Ectodermal cell (in vitro differentiated cells): ENCODE measurements around the gene TBC1D22A.

Experiments used
- H3K27ac ChIP-seq: 2 replicates; pipeline ENCODE4 v1.7.0; 2013; ENCODE audit warnings: mild to moderate bottlenecking, low read depth, low read length; ENCODE audit not compliant: insufficient read depth, poor library complexity, severe bottlenecking
- H3K27me3 ChIP-seq: 2 replicates; pipeline ENCODE4 v1.7.0; 2013; ENCODE audit warnings: mild to moderate bottlenecking, low read length; ENCODE audit not compliant: insufficient read depth, control insufficient read depth, poor library complexity, severe bottlenecking
- H3K36me3 ChIP-seq: one replicate; pipeline ENCODE4 v1.7.0; 2013; ENCODE audit warnings: low read length; ENCODE audit not compliant: control insufficient read depth, insufficient read depth
- H3K4me1 ChIP-seq: one replicate; pipeline ENCODE4 v1.7.0; 2013; ENCODE audit warnings: low read length; ENCODE audit not compliant: control insufficient read depth, insufficient read depth
- H3K4me3 ChIP-seq: 2 replicates; pipeline ENCODE4 v1.7.0; 2013; ENCODE audit warnings: low read depth, low read length, control low read depth; ENCODE audit not compliant: insufficient read depth
- H3K9me3 ChIP-seq: 2 replicates; pipeline ENCODE4 v1.7.0; 2013; ENCODE audit warnings: mild to moderate bottlenecking, low read length, moderate library complexity; ENCODE audit not compliant: control insufficient read depth
- WGBS, 2 experiments: methylation state at CpG; one replicate each; pipeline ENCODE4 v1.1.7; 2013; ENCODE audit warnings: missing lambda C conversion rate in 2 of 2; 5-methylcytosine and 5-hydroxymethylcytosine counted together

Gene TBC1D22A

GRCh38 chr22:46893281-46894020 is 131.0 kb downstream of the TBC1D22A start:
- Histone ChIP-seq H3K4me1 (no peaks in the 10 kb centered on the region), H3K27ac (no peak overlapping the region), H3K4me3 (no peak overlapping the region), H3K27me3 (no peaks in the 10 kb centered on the region), H3K36me3 (no peaks in the 10 kb centered on the region), H3K9me3 (no peaks in the 10 kb centered on the region)
- WGBS, 2 experiments = 92 to 93% methylated on average over 10 of the region's 10 CpGs

GRCh38 chr22:46894081-46894671 is 131.7 kb downstream of the TBC1D22A start:
- no peaks in the 10 kb centered on the region for H3K27me3 ChIP-seq
- no peak overlapping the region for H3K4me3 ChIP-seq
- 94 to 98% methylated on average over 12 of the region's 12 CpGs for WGBS, 2 experiments
- H3K27ac ChIP-seq = no peak overlapping the region
- no peaks in the 10 kb centered on the region for H3K4me1 ChIP-seq
- H3K36me3 ChIP-seq = no peaks in the 10 kb centered on the region
- H3K9me3 ChIP-seq = no peaks in the 10 kb centered on the region

GRCh38 chr22:46894851-46895640 is 132.6 kb downstream of the TBC1D22A start:
- no peaks in the 10 kb centered on the region for H3K36me3 ChIP-seq
- H3K27me3 ChIP-seq = no peaks in the 10 kb centered on the region
- H3K9me3 ChIP-seq = no peaks in the 10 kb centered on the region
- no peak overlapping the region for H3K4me3 ChIP-seq
- 92 to 94% methylated on average over 15 of the region's 15 CpGs for WGBS, 2 experiments
- no peak overlapping the region for H3K27ac ChIP-seq
- H3K4me1 ChIP-seq = no peaks in the 10 kb centered on the region

- Histone ChIP-seq H3K4me3 (no peak overlapping the region), H3K9me3 (no peaks in the 10 kb centered on the region), H3K4me1 (no peaks in the 10 kb centered on the region), H3K27me3 (no peaks in the 10 kb centered on the region), H3K36me3 (no peaks in the 10 kb centered on the region), H3K27ac (no peak overlapping the region)
- 95 to 97% methylated on average over 10 of the region's 11 CpGs for WGBS, 2 experiments
These were observed 133.3 kb downstream of the TBC1D22A start for GRCh38 chr22:46895753-46896152.

- H3K9me3 ChIP-seq = no peaks in the 10 kb centered on the region
- no peak overlapping the region for H3K27ac ChIP-seq
- H3K27me3 ChIP-seq = no peaks in the 10 kb centered on the region
- no peaks in the 10 kb centered on the region for H3K36me3 ChIP-seq
- WGBS, 2 experiments = 86 to 90% methylated on average over 4 of the region's 4 CpGs
- no peaks in the 10 kb centered on the region for H3K4me1 ChIP-seq
- no peak overlapping the region for H3K4me3 ChIP-seq
These were observed 133.7 kb downstream of the TBC1D22A start for GRCh38 chr22:46896166-46896565.

- WGBS, 2 experiments = 88 to 89% methylated on average over 13 of the region's 13 CpGs
- H3K4me3 ChIP-seq = no peak overlapping the region
- no peaks in the 10 kb centered on the region for H3K4me1 ChIP-seq
- H3K27ac ChIP-seq = no peak overlapping the region
- no peaks in the 10 kb centered on the region for H3K9me3 ChIP-seq
- no peaks in the 10 kb centered on the region for H3K27me3 ChIP-seq
- H3K36me3 ChIP-seq = no peaks in the 10 kb centered on the region
These were observed 134.3 kb downstream of the TBC1D22A start for GRCh38 chr22:46896568-46897245.

GRCh38 chr22:46897246-46897623 is 134.8 kb downstream of the TBC1D22A start:
- H3K4me1 ChIP-seq = no peaks in the 10 kb centered on the region
- H3K27ac ChIP-seq = no peak overlapping the region
- WGBS, 2 experiments = 90 to 95% methylated on average over 4 of the region's 4 CpGs
- H3K36me3 ChIP-seq = no peaks in the 10 kb centered on the region
- H3K9me3 ChIP-seq = no peaks in the 10 kb centered on the region
- no peak overlapping the region for H3K4me3 ChIP-seq
- H3K27me3 ChIP-seq = no peaks in the 10 kb centered on the region

- Histone ChIP-seq H3K4me3 (no peak overlapping the region), H3K9me3 (no peaks in the 10 kb centered on the region), H3K27me3 (no peaks in the 10 kb centered on the region), H3K27ac (no peak overlapping the region), H3K36me3 (no peaks in the 10 kb centered on the region), H3K4me1 (no peaks in the 10 kb centered on the region)
- 95 to 97% methylated on average over 5 of the region's 5 CpGs for WGBS, 2 experiments
These were observed 138.1 kb downstream of the TBC1D22A start for GRCh38 chr22:46900549-46900948.

GRCh38 chr22:46902436-46902835 is 140.0 kb downstream of the TBC1D22A start:
- Histone ChIP-seq H3K27ac (no peak overlapping the region), H3K4me1 (no peaks in the 10 kb centered on the region), H3K9me3 (no peaks in the 10 kb centered on the region), H3K36me3 (no peaks in the 10 kb centered on the region), H3K27me3 (no peaks in the 10 kb centered on the region), H3K4me3 (no peak overlapping the region)
- WGBS, 2 experiments = 92 to 93% methylated on average over 14 of the region's 14 CpGs
